NT2/D1 (cell line): ENCODE results near the gene NPLOC4.

Source experiments
- YY1 ChIP-seq: IDR thresholded peaks from 2 replicates; pipeline ENCODE4 v1.6.1; 2011; ENCODE audit not compliant: insufficient read length, insufficient read depth
- ZNF274 ChIP-seq: IDR thresholded peaks from 2 replicates; pipeline ENCODE4 v1.6.1; 2011; ENCODE audit warnings: mild to moderate bottlenecking, low read depth, low read length

DNA sequence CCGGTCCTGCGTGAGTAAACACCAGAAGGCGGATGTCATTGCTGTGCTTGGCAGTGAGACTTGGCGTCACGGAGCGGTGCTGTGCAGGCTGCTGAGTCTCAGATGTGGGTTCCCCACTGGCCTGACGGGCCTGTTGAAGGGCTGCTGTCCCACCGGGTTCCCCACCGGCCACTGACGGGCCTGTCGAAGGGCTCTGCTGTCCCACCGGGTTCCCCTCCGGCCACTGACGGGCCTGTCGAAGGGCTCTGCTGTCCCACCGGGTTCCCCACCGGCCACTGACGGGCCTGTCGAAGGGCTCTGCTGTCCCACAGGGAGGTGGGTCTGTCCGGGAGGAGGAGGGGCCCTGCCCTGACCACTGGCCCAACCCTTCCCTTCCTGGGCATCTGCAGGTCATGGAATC lies 49.7 kb upstream of the NPLOC4 start:
- TF ChIP-seq YY1 (no peak), ZNF274 (no peak)
